Measurements from ENCODE around the gene IRF2. TPM values are rescaled to one million over a fixed set of nuclear protein-coding genes. Genes with fewer than 3 reads are reported as not detected.

Gene IRF2
- total and polyA plus RNA-seq, 2 of the 8 experiments (the other 6 are each of a cell fraction or from before 2014, with no cell fraction given) = 13.8 to 17.0 TPM

DNA sequence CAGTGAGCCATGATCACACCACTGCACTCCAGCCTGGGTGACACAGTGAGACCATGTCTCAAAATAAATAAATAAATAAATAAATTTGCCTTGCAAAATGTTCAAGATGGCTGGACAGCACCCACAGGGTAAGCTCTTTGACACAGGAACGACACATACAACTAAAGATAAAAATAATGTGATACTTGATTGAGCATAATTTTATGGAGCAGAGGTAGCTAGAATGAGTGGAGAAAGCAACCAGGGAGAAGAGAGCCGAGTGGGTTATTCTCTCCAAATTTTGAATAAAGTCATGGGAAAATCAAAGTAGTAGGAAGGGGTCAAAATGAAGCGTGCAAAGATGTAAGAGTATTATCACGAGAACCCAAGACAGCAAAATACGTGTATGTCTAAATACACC, 121.5 kb downstream of the IRF2 start (continued):
- no peak for TF ChIP-seq JUND (IDR thresholded peaks at IDR 0.05; ENCODE audit: low read length)
- TF ChIP-seq TAF1 (IDR thresholded peaks at IDR 0.05; ENCODE audit: low read depth, low read length) = no peak
- TF ChIP-seq RNF2 (IDR thresholded peaks at IDR 0.05; ENCODE audit: borderline replicate concordance, low read depth, low read length, missing control alignments, poor library complexity, severe bottlenecking) = no peak
- TF ChIP-seq TCF12 (IDR thresholded peaks at IDR 0.05; ENCODE audit: low read depth, low read length) = no peak
- TF ChIP-seq GABPA (IDR thresholded peaks at IDR 0.05; ENCODE audit: borderline replicate concordance, insufficient read depth, low read length) = no peak
- TF ChIP-seq SRF (IDR thresholded peaks at IDR 0.05; ENCODE audit: low read depth, low read length) = no peak
- TF ChIP-seq CREB1 (IDR thresholded peaks at IDR 0.05) = no peak
- TF ChIP-seq KDM5A (IDR thresholded peaks at IDR 0.05; ENCODE audit: low read length) = no peak
- no peak for TF ChIP-seq SIX5 (IDR thresholded peaks at IDR 0.05; ENCODE audit: low read depth, low read length)
- no peak for TF ChIP-seq CBX5 (IDR thresholded peaks at IDR 0.05; ENCODE audit: low read depth, low read length)
